22Rv1 (cell line): ENCODE results near the gene SIX6.

Experiments used
- CTCF ChIP-seq: fragments of 450-650 bp; IDR thresholded peaks from 2 replicates; pipeline ENCODE4 v1.5.1; 2017; ENCODE audit warnings: mild to moderate bottlenecking
- ZFX ChIP-seq: fragments of 450-650 bp; IDR thresholded peaks from 2 replicates; pipeline ENCODE4 v1.6.1; 2017; ENCODE audit warnings: antibody characterized with exemption, borderline replicate concordance

GRCh38 chr14:60510951-60511599 is 2.1 kb downstream of the SIX6 start:
- TF ChIP-seq CTCF = no peak
- no peak for TF ChIP-seq ZFX
